SIG-M5 (cell line): ENCODE measurements around the gene PPP1R16B.

Experiments used
- DNase-seq: peaks from one replicate; lab custom pipeline; 2025; lab: John Stamatoyannopoulos, UW

The PPP1R16B gene

DNA sequence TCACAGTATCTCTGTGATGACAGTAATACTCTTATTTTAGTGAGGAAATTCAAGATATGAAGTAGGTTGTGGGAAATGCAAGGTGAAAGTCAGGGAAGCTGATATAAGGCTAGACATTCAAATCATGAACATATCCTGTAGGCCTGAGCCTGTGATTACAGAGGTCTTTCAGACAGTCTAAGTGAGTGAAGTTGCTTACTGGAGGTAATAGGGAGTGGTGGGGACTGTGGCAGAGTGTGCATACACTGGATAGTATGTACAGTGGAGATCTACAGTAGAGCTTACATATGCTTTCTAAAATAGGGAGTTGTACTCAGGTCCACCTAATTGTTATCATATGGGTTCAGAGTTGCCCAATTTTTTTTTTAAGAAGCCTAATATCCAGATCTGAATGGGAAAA, 159.8 kb downstream of the PPP1R16B start:
- DNase-seq = no peak

DNA sequence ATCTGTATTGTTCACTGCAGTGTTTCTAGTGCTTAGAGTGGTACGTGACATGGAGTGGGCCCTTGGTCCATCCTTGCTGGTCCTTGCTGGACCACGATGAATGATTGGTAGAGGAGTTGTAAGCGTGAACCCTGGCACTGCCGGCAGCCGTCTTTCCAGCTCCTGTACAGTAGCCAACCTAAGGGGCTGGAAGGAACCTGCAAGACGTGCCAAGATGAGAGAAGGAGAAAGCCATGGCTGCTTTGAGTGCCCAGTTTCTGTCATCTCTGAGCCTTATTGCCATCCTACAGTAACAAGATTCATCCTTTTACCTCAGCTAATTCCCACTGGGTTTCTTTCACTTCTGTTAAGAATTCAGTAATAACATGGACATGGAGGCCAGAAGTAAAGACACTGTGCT, 162.6 kb downstream of the PPP1R16B start:
- no peak for DNase-seq

DNA sequence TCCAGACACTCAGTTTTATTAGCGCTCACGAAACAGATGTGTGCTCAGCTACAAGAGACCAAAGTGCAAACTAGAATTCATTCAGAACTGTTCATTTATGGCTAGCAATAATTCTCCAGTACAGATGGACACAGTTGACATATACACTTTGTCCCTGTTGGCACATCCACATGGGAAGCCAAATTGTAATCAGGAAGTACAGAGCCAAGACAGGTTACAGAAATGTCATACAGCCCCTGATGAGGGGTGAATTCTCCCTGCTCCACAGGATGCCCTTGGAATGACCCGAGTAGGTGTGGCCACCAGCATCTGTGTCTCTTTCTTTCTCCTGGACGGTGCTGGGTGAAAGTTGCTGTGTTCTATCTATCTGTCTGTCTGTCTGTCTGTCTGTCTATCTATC, 164.2 kb downstream of the PPP1R16B start:
- no peak for DNase-seq

DNA sequence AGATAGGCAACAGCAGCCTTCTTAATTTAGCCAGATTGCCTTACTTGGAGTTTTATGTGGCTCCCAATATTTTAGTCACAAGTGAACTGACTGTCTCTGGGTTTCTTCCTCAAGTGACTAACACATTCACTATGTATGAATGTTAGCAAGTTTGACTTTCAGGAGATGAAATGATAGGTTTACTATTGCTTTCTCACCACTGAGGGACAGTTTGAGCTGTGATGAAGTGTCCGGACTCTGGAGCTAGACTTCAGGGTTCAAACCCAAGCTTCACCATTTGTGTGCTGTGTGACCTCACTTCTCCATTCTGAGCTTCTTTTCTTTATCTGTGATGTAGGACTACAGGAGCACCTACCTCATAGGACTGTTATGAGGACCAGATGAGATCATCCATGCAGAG, 164.8 kb downstream of the PPP1R16B start:
- DNase-seq = no peak
